A549 (cell line): ENCODE data around the gene FBXL13.

Experiments
- CTCF ChIP-seq: fragments of >200 bp; sonication (Bioruptor Twin); formaldehyde crosslinking; IDR thresholded peaks from 3 replicates; pipeline ENCODE4 v1.5.1; 2016
- MYC ChIP-seq: IDR thresholded peaks from 2 replicates; pipeline ENCODE4 v1.6.1; 2012; ENCODE audit warnings: mild to moderate bottlenecking, inconsistent platforms, low read length, improper control_type of control experiment, borderline replicate concordance
- POLR2A ChIP-seq: IDR thresholded peaks from 2 replicates; pipeline ENCODE4 v1.6.1; 2012; ENCODE audit warnings: mild to moderate bottlenecking, low read length

GRCh38 chr7:102918845-102919244 lies 155.8 kb downstream of the FBXL13 start:
- TF ChIP-seq MYC (no peak), CTCF (no peak), POLR2A (no peak)
